HepG2 (cell line): ENCODE measurements around the gene UBE4A. TPM values are rescaled to one million over a fixed set of nuclear protein-coding genes. Genes with fewer than 3 reads are reported as not detected.
A peak's percentile ranks its signal among the peaks of the same experiment; 100 is the strongest.

Source experiments
- ARID5B ChIP-seq: IDR thresholded peaks from 2 replicates; pipeline ENCODE4 v1.4.0; 2020; ENCODE audit warnings: mild to moderate bottlenecking, missing genetic modification reagents
- CBX1 ChIP-seq: IDR thresholded peaks from one replicate; pipeline ENCODE4 v1.6.1; 2016; ENCODE audit warnings: antibody characterized with exemption, low read depth
- EP300 ChIP-seq, 3 experiments: sonication (generic) in 1 of 3; formaldehyde crosslinking in 1 of 3; IDR thresholded peaks; 2 replicates each; pipeline versions ENCODE4 v1.5.1 to v1.6.1; 2011 to 2020; ENCODE audit warnings: low read depth in 2 of 3, low read length in 2 of 3, borderline replicate concordance in 1 of 3, improper control_type of control experiment in 1 of 3, mild to moderate bottlenecking in 1 of 3, missing genetic modification reagents in 1 of 3, moderate library complexity in 1 of 3
- FOXP4 ChIP-seq: sonication (generic); formaldehyde crosslinking; IDR thresholded peaks from 2 replicates; pipeline ENCODE4 v1.4.0; 2020; ENCODE audit warnings: missing genetic modification reagents
- GPN1 ChIP-seq: sonication (generic); formaldehyde crosslinking; IDR thresholded peaks from 2 replicates; pipeline ENCODE4 v1.5.1; 2020; ENCODE audit warnings: missing genetic modification reagents, borderline replicate concordance
- GRHL1 ChIP-seq: sonication (generic); formaldehyde crosslinking; conservative IDR thresholded peaks from 2 replicates; pipeline ENCODE4 v1.8.0; 2022; ENCODE audit warnings: missing genetic modification reagents
- HDAC1 ChIP-seq: sonication (generic); formaldehyde crosslinking; IDR thresholded peaks from 2 replicates; pipeline ENCODE4 v1.5.1; 2020; ENCODE audit warnings: mild to moderate bottlenecking, missing genetic modification reagents
- IRX3 ChIP-seq: sonication (generic); formaldehyde crosslinking; IDR thresholded peaks from 2 replicates; pipeline ENCODE4 v1.8.1; 2023; ENCODE audit warnings: mild to moderate bottlenecking, low read depth, missing genetic modification reagents, borderline replicate concordance
- KLF11 ChIP-seq: IDR thresholded peaks from 2 replicates; pipeline ENCODE4 v1.6.1; 2016; ENCODE audit warnings: missing compliant biosample characterization
- MBD4 ChIP-seq: IDR thresholded peaks from 2 replicates; pipeline ENCODE4 v1.6.1; 2012; ENCODE audit warnings: low read length, inconsistent platforms, borderline replicate concordance
- NFIC ChIP-seq: IDR thresholded peaks from 2 replicates; pipeline ENCODE4 v1.6.1; 2012; ENCODE audit warnings: mild to moderate bottlenecking, low read length, inconsistent platforms
- NR1H2 ChIP-seq: sonication (generic); formaldehyde crosslinking; IDR thresholded peaks from 2 replicates; pipeline ENCODE4 v1.8.1; 2022; ENCODE audit warnings: low read depth, missing genetic modification reagents, borderline replicate concordance
- RBFOX2 ChIP-seq: fragments of 200-400 bp; formaldehyde crosslinking; IDR thresholded peaks from 2 replicates; pipeline ENCODE4 v1.6.1; 2017; ENCODE audit warnings: low read depth, mild to moderate bottlenecking, low read length
- SP1 ChIP-seq, 2 experiments: fragments of 450-650 bp in 1 of 2; sonication (generic) in 1 of 2; formaldehyde crosslinking in 1 of 2; IDR thresholded peaks; 2 replicates each; pipeline versions ENCODE4 v1.4.0 to v1.6.1; 2016 to 2020; ENCODE audit warnings: missing genetic modification reagents in 1 of 2
- TCF7L2 ChIP-seq: IDR thresholded peaks from 2 replicates; pipeline ENCODE4 v1.6.1; 2011; ENCODE audit warnings: mild to moderate bottlenecking, low read depth, low read length, moderate library complexity
- U2AF1 ChIP-seq: fragments of 200-400 bp; formaldehyde crosslinking; optimal IDR thresholded peaks from 2 replicates; pipeline ENCODE3; 2017; ENCODE audit warnings: mild to moderate bottlenecking, low read depth, low read length
- ZFP62 ChIP-seq: sonication (generic); formaldehyde crosslinking; IDR thresholded peaks from 2 replicates; pipeline ENCODE4 v1.4.0; 2020; ENCODE audit warnings: missing genetic modification reagents
- ZNF331 ChIP-seq: sonication (generic); formaldehyde crosslinking; IDR thresholded peaks from 2 replicates; pipeline ENCODE4 v1.4.0; 2020; ENCODE audit warnings: missing genetic modification reagents
- ZNF556 ChIP-seq: sonication (generic); formaldehyde crosslinking; IDR thresholded peaks from 2 replicates; pipeline ENCODE4 v1.4.0; 2020; ENCODE audit warnings: mild to moderate bottlenecking, missing genetic modification reagents, borderline replicate concordance
- ZNF598 ChIP-seq: sonication (generic); formaldehyde crosslinking; IDR thresholded peaks from 2 replicates; pipeline ENCODE4 v1.5.1; 2020; ENCODE audit warnings: mild to moderate bottlenecking, missing genetic modification reagents, borderline replicate concordance
- ZNF672 ChIP-seq: sonication (generic); formaldehyde crosslinking; IDR thresholded peaks from 2 replicates; pipeline ENCODE4 v1.8.1; 2022; ENCODE audit warnings: missing genetic modification reagents
- ZNF749 ChIP-seq: sonication (generic); formaldehyde crosslinking; IDR thresholded peaks from 2 replicates; pipeline ENCODE4 v1.8.0; 2022; ENCODE audit warnings: mild to moderate bottlenecking, missing genetic modification reagents, moderate library complexity, borderline replicate concordance
- polyA plus RNA-seq, 8 experiments: library from polyadenylated mRNA; depleted of rRNA in 3 of 8; stranded (reverse) in 7 of 8; unstranded in 1 of 8; fragments of >200 nt; fragmentation: Illumina TruSeq in 4 of 8; extraction: Trizol in 4 of 8; gene quantifications; 2 replicates each; pipeline versions ENCODE4 v1.2.1 to v1.2.3, GENCODE V29; 2011 to 2016; ENCODE audit warnings: low read depth in 4 of 8, missing spikeins in 1 of 8, mixed read lengths in 1 of 8; ENCODE audit not compliant: insufficient read depth in 1 of 8
- total RNA-seq, 5 experiments: library from RNA; depleted of rRNA; stranded (reverse); fragments of >200 nt; fragmentation: Illumina TruSeq; extraction: Trizol; gene quantifications; 2 replicates each; pipeline ENCODE4 v1.2.3, GENCODE V29; 2016; ENCODE audit warnings: low read depth in 1 of 5

UBE4A gene
- total and polyA plus RNA-seq, 2 of the 13 experiments (the other 11 are each of a cell fraction or from before 2014, with no cell fraction given): 15.1 to 32.7 TPM

GRCh38 chr11:118435893-118436624 lies 76.7 kb downstream of the UBE4A start, which contains the start of gene KMT2A (continued):
- TF ChIP-seq ARID5B (CRISPR knock-in tag) (peak; percentile 49), ZFP62 (CRISPR knock-in tag) (no peak), U2AF1 (no peak), HDAC1 (CRISPR knock-in tag) (peak; percentile 28; the same call in 1 of the 2 replicates), IRX3 (no peak; the same call in 1 of the 2 replicates), SP1 (IDR thresholded peaks at IDR 0.05) (no peak), SP1 (CRISPR knock-in tag; IDR thresholded peaks at IDR 0.05) (peak; percentile 87), FOXP4 (CRISPR knock-in tag) (peak; percentile 45), GPN1 (no peak), NFIC (peak; percentile 60; the same call in 1 of the 2 replicates), ZNF749 (CRISPR knock-in tag) (peak; percentile 29; the same call in 1 of the 2 replicates), MBD4 (no peak), NR1H2 (CRISPR knock-in tag) (no peak), RBFOX2 (peak; percentile 61), ZNF672 (CRISPR knock-in tag) (0 out of 2 replicates have a peak, but pooled peaks have one; percentile 3), ZNF556 (CRISPR knock-in tag) (no peak), TCF7L2 (no peak), KLF11 (no peak; the same call in 1 of the 2 replicates), GRHL1 (no peak), ZNF598 (no peak), ZNF331 (CRISPR knock-in tag) (0 out of 2 replicates have a peak, but pooled peaks have one; percentile 77), EP300 (IDR thresholded peaks at IDR 0.05; ENCODE audit: low read depth in 2 of 2, low read length in 2 of 2) (peak in 1 of 2 experiments; percentile 26; a peak in 1 of 4 replicates), EP300 (CRISPR knock-in tag; IDR thresholded peaks at IDR 0.05; ENCODE audit: borderline replicate concordance) (no peak), CBX1 (no peak)
